Loucy (cell line): Measurements from ENCODE around the gene UHMK1.

Source experiments
- CTCF ChIP-seq: fragments of 200-600 bp; sonication (generic); conservative IDR thresholded peaks from 2 replicates; pipeline ENCODE4 v1.5.1; 2014; ENCODE audit warnings: mild to moderate bottlenecking, antibody characterized with exemption, low read length
- EZH2phosphoT487 ChIP-seq: fragments of 200-600 bp; IDR thresholded peaks from 2 replicates; pipeline ENCODE4 v1.6.1; 2018; ENCODE audit warnings: antibody characterized with exemption, mild to moderate bottlenecking, moderate library complexity, borderline replicate concordance

DNA sequence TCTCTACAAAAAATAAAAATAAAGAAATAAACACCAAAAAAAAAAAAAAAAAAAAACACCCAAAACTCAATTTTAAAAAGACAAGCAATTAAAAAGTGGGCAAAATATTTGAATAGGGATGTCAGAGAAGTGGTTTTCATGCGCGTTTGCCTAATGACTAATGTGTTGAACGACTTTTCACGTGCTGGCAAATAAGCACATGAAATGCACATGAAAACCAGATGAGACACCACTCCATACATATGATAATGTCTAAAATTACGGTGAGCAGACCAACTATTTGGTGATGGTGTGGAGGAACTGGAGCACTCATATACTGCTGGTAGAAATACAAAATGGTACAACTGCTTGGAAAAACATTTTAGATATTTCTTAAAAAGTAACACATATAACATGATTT, 39.4 kb upstream of the UHMK1 start:
- TF ChIP-seq CTCF (no peak), EZH2phosphoT487 (no peak)
